ENCODE measurements around the gene SLC41A2.

Gene SLC41A2

GRCh38 chr12:104938371-104938770 is 19.7 kb downstream of the SLC41A2 start:
- TF ChIP-seq POLR2AphosphoS5 (IDR thresholded peaks at IDR 0.05; ENCODE audit: low read depth, low read length) (no peak), TAF1 (IDR thresholded peaks at IDR 0.05; ENCODE audit: borderline replicate concordance, insufficient read depth, low read length) (no peak), SIN3A (IDR thresholded peaks at IDR 0.05; ENCODE audit: borderline replicate concordance, insufficient read depth, low read length) (no peak), REST (IDR thresholded peaks at IDR 0.05; ENCODE audit: insufficient read depth in 1 of 2, low read depth in 2 of 2, low read length in 2 of 2) (no peak), FOXP2 (optimal IDR thresholded peaks at IDR 0.05; ENCODE audit: borderline replicate concordance, extremely low read depth, extremely low read length, insufficient read depth) (no peak)

- TF ChIP-seq SIN3A (IDR thresholded peaks at IDR 0.05; ENCODE audit: borderline replicate concordance, insufficient read depth, low read length) (no peak), FOXP2 (optimal IDR thresholded peaks at IDR 0.05; ENCODE audit: borderline replicate concordance, extremely low read depth, extremely low read length, insufficient read depth) (no peak), REST (IDR thresholded peaks at IDR 0.05; ENCODE audit: insufficient read depth in 1 of 2, low read depth in 2 of 2, low read length in 2 of 2) (no peak), POLR2AphosphoS5 (IDR thresholded peaks at IDR 0.05; ENCODE audit: low read depth, low read length) (no peak), TAF1 (IDR thresholded peaks at IDR 0.05; ENCODE audit: borderline replicate concordance, insufficient read depth, low read length) (no peak)
Measured at GRCh38 chr12:104935886-104936285, 22.2 kb downstream of the SLC41A2 start.

GRCh38 chr12:104933778-104934177 is 24.3 kb downstream of the SLC41A2 start:
- TF ChIP-seq SIN3A (IDR thresholded peaks at IDR 0.05; ENCODE audit: borderline replicate concordance, insufficient read depth, low read length), result no peak
- no peak for TF ChIP-seq TAF1 (IDR thresholded peaks at IDR 0.05; ENCODE audit: borderline replicate concordance, insufficient read depth, low read length)
- no peak for TF ChIP-seq FOXP2 (optimal IDR thresholded peaks at IDR 0.05; ENCODE audit: borderline replicate concordance, extremely low read depth, extremely low read length, insufficient read depth)
- no peak for TF ChIP-seq REST (IDR thresholded peaks at IDR 0.05; ENCODE audit: insufficient read depth in 1 of 2, low read depth in 2 of 2, low read length in 2 of 2)
- TF ChIP-seq POLR2AphosphoS5 (IDR thresholded peaks at IDR 0.05; ENCODE audit: low read depth, low read length), result no peak

- TF ChIP-seq TAF1 (IDR thresholded peaks at IDR 0.05; ENCODE audit: borderline replicate concordance, insufficient read depth, low read length), result no peak
- TF ChIP-seq REST (IDR thresholded peaks at IDR 0.05; ENCODE audit: insufficient read depth in 1 of 2, low read depth in 2 of 2, low read length in 2 of 2), result no peak
- no peak for TF ChIP-seq SIN3A (IDR thresholded peaks at IDR 0.05; ENCODE audit: borderline replicate concordance, insufficient read depth, low read length)
- no peak for TF ChIP-seq POLR2AphosphoS5 (IDR thresholded peaks at IDR 0.05; ENCODE audit: low read depth, low read length)
- TF ChIP-seq FOXP2 (optimal IDR thresholded peaks at IDR 0.05; ENCODE audit: borderline replicate concordance, extremely low read depth, extremely low read length, insufficient read depth), result no peak
Measured at GRCh38 chr12:104933128-104933527, 25.0 kb downstream of the SLC41A2 start.
